Globus pallidus (tissue), 1 donor: ENCODE data around the gene SORCS2.

Source experiments
- DNase-seq: peaks from one replicate; pipeline ENCODE4 v3.0.0-alpha.2; 2015; ENCODE audit warnings: low spot score

SORCS2 gene

DNA sequence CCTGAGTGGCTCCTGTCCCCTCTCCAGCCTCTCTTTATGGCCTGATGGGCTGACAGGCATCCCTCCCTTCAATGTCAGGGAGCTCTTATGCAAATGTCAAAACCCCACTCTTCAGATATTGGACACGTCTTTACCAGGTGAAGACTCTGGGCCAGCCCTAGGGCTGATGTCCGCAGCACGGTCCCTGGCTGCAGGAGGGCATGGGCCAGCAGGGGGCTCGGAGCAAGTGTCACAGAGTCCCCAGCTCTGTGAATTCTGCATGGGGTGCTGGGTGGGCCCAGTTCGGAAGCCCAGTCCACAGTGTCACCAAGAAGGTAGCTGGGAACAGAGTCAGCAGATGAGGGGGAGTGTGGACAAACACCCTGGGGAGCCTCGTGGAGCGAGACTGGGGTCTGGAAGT, 282.0 kb downstream of the SORCS2 start:
- DNase-seq, result no peak

DNA sequence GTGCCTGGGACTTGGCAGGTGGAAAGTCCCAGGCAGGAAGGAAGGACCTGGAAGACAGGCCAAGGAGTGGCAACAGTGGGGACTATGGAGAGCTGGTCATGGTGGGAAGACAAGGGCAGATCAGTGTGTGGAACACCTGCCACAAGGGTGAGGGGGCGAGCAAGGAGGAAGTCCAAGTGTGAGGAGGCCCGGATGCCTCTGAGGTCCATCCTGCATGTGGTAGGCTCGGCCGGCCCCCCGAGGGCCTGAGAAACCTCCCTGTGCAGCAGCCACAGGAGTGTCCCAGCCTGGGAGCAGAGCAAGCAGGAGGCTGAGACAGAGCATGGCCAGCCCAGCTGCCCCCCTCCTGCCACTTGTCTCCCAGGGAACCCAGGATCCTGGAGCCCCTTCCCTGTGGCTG, 282.9 kb downstream of the SORCS2 start:
- DNase-seq, result no peak

DNA sequence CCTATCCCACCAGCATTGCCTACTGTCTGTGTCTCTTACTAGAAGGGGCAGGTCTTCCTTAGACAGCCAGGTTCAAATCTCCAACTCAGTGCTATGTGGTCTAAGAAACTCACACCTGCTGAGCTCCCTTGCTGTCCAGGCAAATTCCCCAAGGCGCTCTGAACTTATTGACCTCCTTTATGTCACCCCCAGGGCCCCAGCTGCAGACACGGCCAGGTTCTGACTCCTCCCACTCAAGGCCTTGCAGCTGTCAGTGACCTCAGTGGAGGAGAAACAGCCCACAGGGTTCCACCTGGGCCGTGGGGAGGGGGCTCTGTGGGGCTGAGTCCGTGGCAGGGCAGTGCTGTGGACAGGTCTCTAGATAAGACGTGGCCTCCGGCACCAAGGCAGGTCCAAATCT, 284.5 kb downstream of the SORCS2 start:
- no peak for DNase-seq

DNA sequence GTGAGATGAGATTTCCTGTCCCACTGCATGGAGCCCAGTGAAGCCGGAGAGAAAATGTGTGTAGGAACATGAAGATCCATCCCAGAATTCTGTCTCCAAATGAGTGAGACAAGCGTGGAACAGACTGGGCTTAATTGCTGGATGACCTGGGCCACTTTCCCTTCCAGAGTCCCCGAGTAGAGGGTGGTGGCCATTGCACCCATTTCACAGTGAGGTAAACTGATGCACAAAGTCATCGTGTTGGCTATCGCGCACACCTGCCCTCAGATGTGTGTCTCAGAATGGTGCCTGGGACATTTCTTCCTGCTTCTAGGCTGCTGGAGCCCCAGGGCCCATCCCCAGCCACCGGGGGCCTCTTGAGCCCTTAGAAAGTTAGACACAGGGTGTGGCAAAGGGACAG, 285.4 kb downstream of the SORCS2 start:
- no peak for DNase-seq

DNA sequence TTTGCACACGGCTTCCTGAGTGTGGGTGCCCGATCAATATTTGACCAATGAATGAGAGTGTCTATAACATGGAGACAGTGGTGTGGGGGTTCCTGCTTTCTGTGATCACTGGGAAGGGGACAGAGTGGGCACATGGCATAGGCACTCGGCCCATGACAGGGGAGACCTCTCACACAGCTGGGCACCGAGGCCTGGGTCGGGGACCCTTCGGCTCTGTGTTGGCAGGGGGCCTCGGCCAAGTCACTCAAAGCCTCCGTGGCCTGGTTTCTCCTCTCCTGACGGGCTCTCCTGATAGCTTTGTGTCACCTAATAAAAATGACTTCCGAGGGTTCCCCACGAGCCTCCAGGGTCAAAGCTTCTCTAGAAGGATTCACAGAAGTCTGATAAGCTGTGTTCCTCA, 286.3 kb downstream of the SORCS2 start:
- DNase-seq, result no peak

DNA sequence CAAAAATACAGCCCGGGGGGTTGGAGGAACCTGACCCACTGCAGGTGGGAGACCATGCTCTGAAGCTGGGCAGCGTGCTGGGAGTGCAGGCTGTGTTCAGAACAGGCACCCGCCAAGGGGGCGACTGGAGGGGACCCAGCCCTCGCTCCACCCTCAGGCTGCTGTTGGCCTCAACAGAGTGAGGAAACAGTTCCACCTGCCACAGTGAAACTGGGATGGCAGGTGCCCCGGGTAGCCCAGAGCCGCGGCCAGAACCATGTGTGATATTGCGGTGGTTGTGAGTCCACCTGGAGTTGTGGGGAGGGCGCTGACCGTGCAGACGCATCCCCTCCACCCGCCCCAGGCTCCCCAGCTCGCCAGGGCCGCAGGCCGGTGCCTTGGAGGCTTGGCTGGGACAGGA, 288.1 kb downstream of the SORCS2 start:
- DNase-seq, result no peak

DNA sequence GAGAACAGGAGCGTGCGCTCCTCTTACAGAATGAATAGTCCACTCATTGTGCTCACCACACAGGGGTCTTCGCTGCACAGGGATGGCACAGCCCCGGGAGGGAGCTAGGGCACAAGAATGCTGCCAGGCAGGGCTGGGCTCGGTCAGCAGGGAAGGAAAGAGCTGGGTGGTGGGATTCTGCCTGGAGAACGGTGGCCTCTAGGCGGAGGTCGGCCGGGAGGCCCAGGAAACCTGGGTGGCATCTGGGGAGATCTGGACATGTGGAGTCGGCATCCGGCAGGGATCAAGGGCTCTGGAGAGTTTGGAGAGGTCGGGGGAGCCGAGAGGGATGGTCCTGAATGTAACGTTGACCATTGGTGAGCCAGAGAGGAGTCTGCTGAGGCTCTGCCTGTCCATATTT, 288.9 kb downstream of the SORCS2 start:
- no peak for DNase-seq

DNA sequence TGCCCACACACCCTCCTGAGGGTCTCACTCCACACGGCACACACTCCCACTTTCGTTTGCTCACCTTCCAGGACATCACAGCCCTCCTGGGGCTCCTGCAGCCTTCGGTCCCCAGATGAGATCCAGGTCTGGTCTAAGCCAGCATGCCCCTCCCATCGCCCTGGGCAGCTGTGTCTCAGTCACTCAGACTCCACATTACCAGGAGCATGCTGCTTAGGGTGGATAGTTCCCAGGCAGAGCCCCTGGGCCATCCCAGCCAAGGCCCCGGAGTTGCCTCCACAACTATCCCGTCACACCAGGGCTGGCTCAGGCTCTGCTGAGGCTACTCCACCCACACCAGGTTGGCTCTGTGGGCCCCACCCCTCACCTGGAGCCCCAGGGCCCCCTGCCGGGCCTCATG, 292.8 kb downstream of the SORCS2 start:
- DNase-seq, result no peak

DNA sequence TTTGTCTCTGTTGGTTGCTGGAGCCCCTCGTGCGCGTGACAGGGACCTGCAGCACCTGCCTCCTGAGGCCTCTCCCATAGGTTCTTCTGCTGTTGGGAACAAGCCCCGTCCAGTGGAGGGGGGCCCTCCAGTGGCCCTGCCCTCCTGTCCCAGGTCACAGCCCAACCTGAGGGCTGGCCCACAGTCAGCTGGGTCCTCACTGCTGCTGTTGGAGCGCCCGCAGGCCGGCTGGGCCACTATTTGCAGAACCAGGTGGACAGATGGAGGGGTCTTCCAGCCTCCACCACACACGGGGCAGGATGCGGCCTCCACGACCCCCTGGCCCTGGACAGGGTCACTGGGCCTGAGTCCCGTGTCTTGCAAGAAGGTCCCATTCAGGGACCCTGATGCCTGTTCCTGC, 293.8 kb downstream of the SORCS2 start:
- no peak for DNase-seq

DNA sequence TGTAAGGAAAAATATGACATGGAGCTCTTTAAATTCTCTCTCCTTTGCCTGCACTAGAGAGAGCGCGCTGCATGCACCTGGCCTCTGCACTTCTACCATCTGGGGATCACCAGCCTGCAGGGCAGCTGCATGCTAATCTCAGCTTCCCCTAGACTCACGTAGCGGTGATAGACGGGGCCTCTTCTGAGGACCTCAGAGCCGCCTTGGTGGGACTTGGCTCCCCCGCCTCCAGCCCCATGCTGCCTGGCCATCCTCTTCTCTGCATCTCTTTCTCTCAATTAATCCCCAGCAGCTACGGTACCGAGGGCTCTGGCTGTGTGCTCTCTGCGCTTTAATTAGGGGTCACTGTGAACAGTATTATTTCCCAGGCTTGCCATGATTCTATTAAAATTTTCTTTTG, 295.2 kb downstream of the SORCS2 start:
- DNase-seq, result no peak

DNA sequence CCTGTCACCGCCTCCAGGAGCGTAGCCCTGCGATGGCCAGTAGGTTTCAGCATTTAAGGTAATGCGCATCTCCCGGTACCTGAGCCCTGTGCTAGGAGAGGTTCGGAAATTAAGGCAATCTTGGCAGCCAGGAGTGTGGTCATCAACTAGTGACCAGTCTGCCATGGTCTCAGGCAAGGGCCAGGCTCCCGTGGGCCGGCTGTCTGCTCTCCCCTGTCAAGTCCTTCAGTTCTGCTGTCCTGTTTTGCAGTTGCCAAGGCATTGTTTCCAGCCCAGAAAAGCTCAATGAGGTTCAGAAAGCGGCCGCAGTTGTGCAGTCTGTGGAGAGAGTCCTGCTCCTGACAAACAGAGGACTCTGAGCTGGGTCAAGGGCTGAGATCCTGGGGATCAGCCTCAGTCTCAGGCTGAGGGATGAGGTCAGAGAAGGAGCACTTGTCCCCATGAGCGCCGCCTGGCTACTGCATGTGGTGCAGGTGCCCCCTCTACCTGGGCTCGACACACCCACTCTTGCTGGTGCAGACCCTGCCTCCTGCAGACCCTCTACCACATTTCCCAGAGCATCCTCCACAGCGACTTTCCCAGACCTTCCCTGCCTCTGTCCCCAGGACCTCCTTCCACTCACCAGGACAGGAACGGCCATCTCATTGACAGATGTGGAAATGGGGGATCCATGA, 295.8 kb downstream of the SORCS2 start:
- DNase-seq, result no peak

DNA sequence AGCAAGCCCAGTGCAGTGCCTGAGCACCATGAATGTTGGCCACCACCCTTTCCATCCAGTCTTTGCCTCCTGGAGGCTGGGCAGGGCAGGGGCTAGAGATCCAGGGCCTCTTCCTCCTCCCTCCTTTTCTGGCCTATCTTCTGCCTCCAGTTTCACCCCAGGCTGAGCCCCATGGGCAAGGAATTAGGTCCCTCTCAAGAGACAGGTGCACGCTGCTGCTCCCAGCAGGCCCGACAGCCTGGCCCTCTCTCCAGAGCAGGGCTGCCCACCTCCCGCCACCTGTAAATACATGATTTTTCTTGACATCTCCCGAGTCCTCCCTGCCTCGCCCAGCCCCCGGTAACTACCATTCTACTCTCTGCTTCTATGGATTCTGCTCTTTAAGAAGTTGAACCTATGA, 299.6 kb downstream of the SORCS2 start:
- no peak for DNase-seq

DNA sequence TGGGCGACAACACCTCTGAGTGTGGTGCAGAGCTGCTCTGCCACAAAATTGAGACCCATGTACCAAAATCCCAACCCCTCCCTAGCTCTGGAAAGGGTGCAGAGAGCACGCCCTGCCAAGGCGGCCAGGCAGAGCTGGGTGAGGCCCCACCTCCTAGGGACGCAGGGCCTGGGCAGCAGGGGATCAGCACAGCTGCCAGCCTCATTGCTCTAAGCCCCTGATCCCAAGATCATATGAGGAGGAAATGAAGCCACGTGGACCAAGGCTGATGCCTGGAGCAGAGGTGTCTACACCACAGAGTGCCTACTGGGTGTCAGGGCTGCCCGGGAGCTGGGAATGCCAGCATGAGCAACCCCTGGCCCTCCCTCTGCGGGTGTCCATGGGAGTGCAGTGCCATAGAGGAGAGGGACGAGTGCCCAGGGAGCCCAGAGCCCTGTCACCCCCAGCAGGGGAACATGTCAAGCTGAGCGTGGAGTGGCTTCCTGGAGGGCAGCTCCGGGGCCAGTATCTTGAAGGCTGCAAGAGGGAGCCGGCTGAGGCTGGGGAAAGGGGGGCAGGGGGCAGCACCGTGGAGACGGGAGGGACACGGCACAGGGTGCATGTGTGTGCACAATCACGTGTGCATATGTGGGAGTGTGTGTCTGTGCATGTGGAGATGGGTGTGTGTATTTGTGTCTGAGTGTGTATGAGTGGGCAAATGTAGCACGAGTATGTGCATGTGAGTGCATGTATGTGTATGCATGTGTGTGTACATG, 306.3 kb downstream of the SORCS2 start:
- DNase-seq, result no peak

DNA sequence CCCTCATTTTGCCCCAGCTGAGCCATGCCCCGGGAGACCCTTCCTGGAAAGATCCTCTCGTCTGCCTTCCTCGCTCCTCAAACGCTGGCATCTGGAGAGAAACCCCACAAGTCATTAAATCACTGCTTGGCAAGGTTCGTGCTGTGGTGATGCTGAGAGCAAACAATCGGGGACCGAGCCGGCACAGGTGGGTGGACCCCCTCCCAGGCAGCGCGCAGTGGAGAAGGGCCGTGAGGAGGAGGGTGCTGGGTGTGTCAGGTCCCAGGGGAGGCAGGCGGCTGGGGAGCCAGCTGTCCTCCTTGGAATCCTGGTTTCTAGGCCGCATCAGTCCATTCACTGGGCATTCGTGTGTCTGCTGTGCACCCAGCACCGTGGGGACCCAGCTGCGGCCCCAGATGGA, 307.3 kb downstream of the SORCS2 start:
- DNase-seq, result no peak

DNA sequence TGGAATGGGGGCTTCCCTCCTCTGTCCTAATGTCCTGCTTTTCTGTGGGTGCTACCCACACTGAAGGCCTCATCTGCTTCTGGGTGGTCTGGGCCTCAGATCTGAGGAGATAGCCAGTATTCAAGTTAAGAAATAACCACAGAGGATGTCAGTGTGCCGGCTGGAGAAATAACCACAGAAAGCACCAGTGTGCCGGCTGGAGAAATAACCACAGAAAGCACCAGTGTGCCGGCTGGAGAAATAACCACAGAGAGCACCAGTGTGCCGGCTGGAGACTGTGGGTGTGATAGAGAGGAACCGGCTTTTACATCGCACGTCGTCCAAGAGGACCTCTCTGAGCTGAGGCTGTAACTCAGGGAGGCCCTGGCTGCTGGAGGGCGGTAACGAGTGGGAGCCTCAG, 308.1 kb downstream of the SORCS2 start:
- DNase-seq, result no peak

DNA sequence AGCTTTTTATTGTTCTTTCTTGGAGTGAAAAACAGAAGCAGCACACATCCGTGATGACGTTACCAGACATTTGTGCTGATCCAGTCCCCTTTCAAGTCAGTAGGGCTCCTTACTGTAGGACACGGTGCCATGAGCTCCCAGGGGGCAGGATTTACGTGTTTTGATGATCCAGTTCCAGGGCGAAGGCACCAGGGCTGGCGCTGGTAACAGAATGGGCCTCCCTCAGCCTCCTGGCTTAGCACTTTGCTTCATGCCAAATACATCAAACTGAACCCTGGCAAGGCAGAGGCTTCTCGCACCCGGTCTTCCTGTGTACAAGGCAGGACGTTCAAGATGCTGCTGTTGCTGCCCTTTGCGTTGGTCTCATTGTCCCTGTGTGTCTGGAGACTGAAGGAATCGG, 309.0 kb downstream of the SORCS2 start:
- DNase-seq, result no peak

DNA sequence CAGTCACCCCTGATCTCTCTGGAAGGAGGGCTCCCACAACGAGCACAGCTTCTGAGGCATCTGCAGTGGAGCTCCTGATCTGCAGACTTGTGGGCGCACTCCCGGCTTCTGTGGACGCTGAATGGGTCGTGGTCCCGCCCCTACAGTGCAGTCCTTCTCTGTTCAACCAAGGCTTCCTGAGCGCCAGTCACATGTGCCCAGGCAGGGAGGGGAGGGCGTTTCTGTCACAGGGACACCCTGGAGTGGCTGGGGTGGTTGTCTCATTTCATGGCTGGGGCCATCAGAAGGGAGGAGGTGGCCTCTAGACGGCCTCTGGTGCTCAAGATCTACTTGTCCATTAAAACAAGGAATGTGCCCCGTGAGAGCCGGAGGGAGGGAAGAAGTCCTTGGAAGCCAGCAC, 309.5 kb downstream of the SORCS2 start:
- no peak for DNase-seq

DNA sequence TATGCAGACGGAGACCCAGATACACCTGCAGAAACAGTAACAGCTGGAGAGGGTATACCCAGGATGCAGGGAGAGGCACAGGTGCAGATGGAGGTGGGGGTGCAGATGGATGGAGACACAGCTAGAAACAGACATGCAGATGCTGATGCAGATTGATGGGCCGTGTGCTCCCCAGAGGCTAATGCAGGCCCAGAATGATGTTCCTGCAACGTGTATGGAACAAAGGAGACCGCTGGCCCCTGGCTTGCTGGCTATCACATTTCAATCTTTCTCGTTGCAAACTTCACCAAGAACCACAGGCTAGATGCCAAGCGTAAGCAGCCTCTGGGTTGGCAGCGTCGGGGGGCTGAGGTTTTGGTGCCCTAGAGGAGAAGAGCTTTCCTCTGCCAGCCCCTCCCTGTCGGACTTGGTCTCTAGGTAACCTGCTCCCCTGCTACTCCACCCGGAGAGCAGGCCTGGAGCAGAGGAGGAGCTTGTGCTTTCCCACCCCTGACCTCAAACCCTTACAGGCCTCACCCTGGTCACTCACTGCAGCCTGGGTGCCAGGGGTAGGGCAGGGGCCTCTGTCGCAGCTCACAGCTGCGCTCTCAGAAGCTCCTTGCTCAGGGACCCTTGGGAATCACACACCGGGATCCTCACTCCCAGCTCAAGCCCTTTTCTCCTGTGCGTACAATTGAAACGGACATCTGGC, 311.4 kb downstream of the SORCS2 start:
- no peak for DNase-seq

DNA sequence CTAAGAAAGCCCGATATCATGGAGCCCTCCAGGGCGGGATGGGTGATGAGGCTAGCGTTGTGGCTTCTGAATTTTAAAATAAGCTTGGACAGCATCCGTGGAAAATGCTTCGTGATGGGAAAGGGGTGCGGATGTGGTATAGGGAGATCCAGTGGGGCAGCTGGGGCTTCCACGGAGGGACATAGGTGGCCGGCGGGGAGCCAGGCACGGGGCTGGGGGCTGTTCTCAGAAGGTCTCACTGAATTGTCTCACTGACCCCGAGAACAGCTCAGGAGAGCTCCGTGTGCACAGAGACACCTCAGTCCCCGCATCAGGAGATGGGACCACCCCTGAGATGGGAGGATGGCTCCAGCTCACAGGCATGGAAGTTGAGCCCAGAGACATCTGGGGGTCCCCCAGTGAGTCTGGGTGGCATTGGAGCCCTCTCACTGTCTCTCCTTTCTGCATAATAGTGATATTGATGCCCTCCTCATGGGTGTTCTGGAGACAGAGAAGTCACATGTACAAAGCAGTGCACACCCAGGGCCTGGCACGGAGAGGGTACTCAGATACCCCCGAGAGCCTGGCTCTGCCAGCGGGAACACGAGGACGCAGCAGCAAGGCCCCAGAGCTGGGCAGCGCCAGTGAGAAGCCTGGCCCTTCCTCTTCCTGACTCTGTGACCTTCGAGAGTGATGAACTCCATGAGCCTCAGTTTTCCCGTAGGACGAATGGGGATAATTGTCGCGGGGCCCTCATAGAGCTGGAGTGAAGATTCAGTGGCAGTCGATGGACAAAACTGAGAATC, 313.0 kb downstream of the SORCS2 start:
- DNase-seq, result no peak

DNA sequence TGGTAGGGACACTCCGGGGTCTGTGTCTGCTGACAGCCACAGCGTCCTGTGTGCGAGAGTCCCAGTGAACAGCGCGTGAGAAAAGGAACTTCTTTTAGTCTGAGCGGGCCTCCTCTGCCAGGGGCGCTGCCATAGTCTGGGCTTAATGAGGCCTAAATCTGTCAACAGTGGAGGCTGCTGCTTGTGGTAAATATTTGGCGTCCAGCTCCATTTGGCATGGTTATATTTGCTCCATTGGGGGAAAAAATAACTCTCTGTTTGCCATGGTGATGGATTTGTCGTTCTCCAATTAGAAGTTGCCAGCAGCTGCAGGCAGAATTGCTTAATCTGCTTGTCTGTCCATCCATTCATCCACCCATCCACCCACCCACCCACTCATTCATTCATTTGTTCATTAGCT, 313.8 kb downstream of the SORCS2 start:
- peak; percentile 33 for DNase-seq

DNA sequence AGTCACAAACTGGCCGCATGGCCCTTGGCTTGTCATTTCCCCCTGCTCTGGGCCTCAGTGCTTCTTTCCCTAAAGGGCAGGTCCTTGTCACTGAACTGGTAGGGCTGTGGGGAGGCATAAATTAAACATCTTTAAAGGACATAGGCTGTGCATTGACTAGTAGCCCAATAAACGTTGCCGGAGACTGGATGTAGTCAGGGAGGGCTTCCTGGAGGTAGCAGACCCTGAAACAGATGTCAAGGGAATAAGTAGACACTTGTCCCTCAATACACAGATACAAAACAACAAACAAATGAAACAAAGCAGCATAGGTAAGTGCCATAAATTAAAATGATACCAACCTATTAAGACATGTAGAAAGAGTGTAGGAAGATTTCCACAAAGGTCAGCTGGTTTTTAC, 314.2 kb downstream of the SORCS2 start:
- no peak for DNase-seq

DNA sequence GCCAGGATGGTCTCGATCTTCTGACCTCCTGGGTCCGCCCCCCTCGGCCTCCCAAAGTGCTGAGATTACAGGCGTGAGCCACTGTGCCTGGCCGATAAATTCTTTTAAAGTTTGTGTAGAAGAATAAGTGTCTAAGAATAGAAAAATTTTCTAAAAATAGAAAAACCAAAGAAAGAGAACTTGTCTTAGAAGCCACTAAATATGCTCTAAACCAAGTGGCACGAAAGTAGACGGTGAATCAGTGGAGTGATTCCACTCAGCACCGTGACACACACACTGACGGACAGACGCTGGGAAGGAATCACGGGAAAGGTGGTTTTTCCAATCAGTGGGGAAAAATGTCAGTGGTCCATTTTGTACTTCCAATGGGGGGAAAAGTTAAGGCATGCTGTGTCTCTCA, 315.0 kb downstream of the SORCS2 start:
- no peak for DNase-seq

DNA sequence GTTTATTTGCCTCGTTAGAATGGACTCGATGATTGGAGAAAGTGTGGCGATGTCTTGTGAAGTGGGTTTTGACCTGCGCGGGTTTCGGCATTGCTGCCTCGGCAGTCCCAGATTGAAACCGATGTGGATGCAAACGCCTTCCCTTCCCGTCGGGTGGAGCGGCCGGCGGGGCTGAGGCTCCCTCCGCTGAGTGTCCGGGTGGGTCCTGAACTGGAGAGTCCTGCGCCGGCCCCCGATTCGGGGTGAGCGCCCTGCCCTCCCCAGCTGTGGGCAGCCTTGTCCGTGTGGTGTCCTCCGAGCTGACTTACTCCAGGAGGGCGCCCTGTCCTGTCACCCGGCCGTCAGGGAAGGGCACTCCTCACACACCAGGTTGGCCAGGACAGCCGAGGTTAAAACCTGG, 317.7 kb downstream of the SORCS2 start:
- DNase-seq, result no peak
